Fibroblast of gingiva (primary cell): ENCODE measurements around the gene CDH26.

ENCODE experiments used
- DNase-seq: peaks from one replicate; pipeline ENCODE4 v3.0.0-alpha.2; 2011; ENCODE audit warnings: low read depth

The CDH26 gene

GRCh38 chr20:60063739-60064380 lies 105.6 kb downstream of the CDH26 start:
- no peak for DNase-seq
